Upper lobe of right lung (tissue), 1 donor: ENCODE results near the gene DPYSL4. TPM values are rescaled to one million over a fixed set of nuclear protein-coding genes. Genes with fewer than 3 reads are reported as not detected.

ENCODE experiments used
- ATAC-seq: fragments of 200-7000 bp; cut with Tn5 transposase; one replicate; pipeline ENCODE4 v1.9.1; 2020; ENCODE audit warnings: mild to moderate bottlenecking, moderate library complexity
- DNase-seq: peaks from one replicate; pipeline ENCODE4 v3.0.0-alpha.2; 2020
- H3K27ac ChIP-seq: fragments of 200-600 bp; one replicate; pipeline ENCODE4 v1.8.0; 2022
- H3K27me3 ChIP-seq: fragments of 200-600 bp; one replicate; pipeline ENCODE4 v1.8.0; 2022; ENCODE audit warnings: mild to moderate bottlenecking
- H3K36me3 ChIP-seq: fragments of 200-600 bp; one replicate; pipeline ENCODE4 v1.8.0; 2022
- H3K4me1 ChIP-seq: fragments of 200-600 bp; one replicate; pipeline ENCODE4 v1.8.0; 2022
- H3K4me3 ChIP-seq: fragments of 200-600 bp; one replicate; pipeline ENCODE4 v1.8.0; 2022; ENCODE audit warnings: mild to moderate bottlenecking
- H3K9me3 ChIP-seq: fragments of 200-600 bp; one replicate; pipeline ENCODE4 v1.8.0; 2022
- CTCF ChIP-seq: fragments of 200-600 bp; IDR thresholded peaks from one replicate; pipeline ENCODE4 v1.8.0; 2022; ENCODE audit warnings: antibody characterized with exemption
- intact Hi-C: fragments of 100-400 bp; cut with DNase I; formaldehyde crosslinking; loops from one replicate; pipeline ENCODE4 v1.11.0; 2022
- total RNA-seq: library from RNA; stranded (reverse); fragmentation: NEBNext Ultra II Directional; extraction: Animal tissue kit (Norgen Biotek cat#: 25700); gene quantifications from one replicate; pipeline ENCODE4 v1.2.1, GENCODE V29; 2021
- donor health status: DM: no; HTN: yes; CAD: no; lungs with severe emphysema.

DPYSL4 gene
- total RNA-seq, 1 donor from 2014 or later, result 1.7 TPM

GRCh38 chr10:132249226-132249724 lies 62.5 kb downstream of the DPYSL4 start:
- intact Hi-C loops, result no loop called here
- Histone ChIP-seq H3K9me3 (no peaks in the 10 kb centered on the region), H3K4me3 (no peak overlapping the region), H3K27ac (no peak overlapping the region), H3K36me3 (no peaks in the 10 kb centered on the region), H3K4me1 (peaks cover 3% of the 10 kb centered on the region), H3K27me3 (no peaks in the 10 kb centered on the region)
- ATAC-seq, result no peak
- TF ChIP-seq CTCF, result no peak
- DNase-seq, result no peak

- intact Hi-C loops, result no loop called here
- ATAC-seq (no peak), DNase-seq (no peak)
- Histone ChIP-seq H3K27me3 (no peaks in the 10 kb centered on the region), H3K4me1 (peaks cover 3% of the 10 kb centered on the region), H3K27ac (no peak overlapping the region), H3K9me3 (no peaks in the 10 kb centered on the region), H3K4me3 (no peak overlapping the region), H3K36me3 (no peaks in the 10 kb centered on the region)
- TF ChIP-seq CTCF, result no peak
Observed at GRCh38 chr10:132249824-132250375, 63.2 kb downstream of the DPYSL4 start.

- DNase-seq (no peak), ATAC-seq (no peak)
- H3K4me1 ChIP-seq, result peaks cover 3% of the 10 kb centered on the region
Observed at GRCh38 chr10:132250481-132251475, 64.0 kb downstream of the DPYSL4 start.

GRCh38 chr10:132251928-132252327 lies 65.2 kb downstream of the DPYSL4 start:
- DNase-seq, result no peak
- Histone ChIP-seq H3K4me1 (peaks cover 3% of the 10 kb centered on the region), H3K36me3 (no peaks in the 10 kb centered on the region), H3K9me3 (no peaks in the 10 kb centered on the region), H3K4me3 (no peak overlapping the region), H3K27me3 (no peaks in the 10 kb centered on the region), H3K27ac (no peak overlapping the region)
- no peak for ATAC-seq
- TF ChIP-seq CTCF, result no peak
- intact Hi-C loops, result no loop called here

More at GRCh38 chr10:132250481-132251475, 64.0 kb downstream of the DPYSL4 start:
- Histone ChIP-seq H3K27ac (no peak overlapping the region), H3K9me3 (no peaks in the 10 kb centered on the region), H3K36me3 (no peaks in the 10 kb centered on the region), H3K27me3 (no peaks in the 10 kb centered on the region), H3K4me3 (no peak overlapping the region)
- TF ChIP-seq CTCF, result no peak
- intact Hi-C loops, result no loop called here

- intact Hi-C loops, result no loop called here
- Histone ChIP-seq H3K36me3 (no peaks in the 10 kb centered on the region), H3K4me3 (no peak overlapping the region), H3K27me3 (no peaks in the 10 kb centered on the region), H3K27ac (no peak overlapping the region), H3K4me1 (peaks cover 3% of the 10 kb centered on the region), H3K9me3 (no peaks in the 10 kb centered on the region)
- DNase-seq (no peak), ATAC-seq (no peak)
- no peak for TF ChIP-seq CTCF
Observed at GRCh38 chr10:132252412-132252811, 65.7 kb downstream of the DPYSL4 start.
